HG03442 (cell line): ENCODE results near the gene IFT20.
A peak's percentile ranks its signal among the peaks of the same experiment; 100 is the strongest.

ENCODE experiments used
- ATAC-seq: cut with Tn5 transposase; IDR thresholded peaks from one replicate; pipeline ENCODE4 v1.9.1; 2021; ENCODE audit warnings: mild to moderate bottlenecking, moderate library complexity; ENCODE audit not compliant: unreplicated experiment

IFT20 gene

GRCh38 chr17:28338056-28338768 is 2.9 kb upstream of the IFT20 start:
- no peak for ATAC-seq

GRCh38 chr17:28335959-28336871 is 943 bp upstream of the IFT20 start:
- no peak for ATAC-seq

GRCh38 chr17:28334666-28335200 is 539 bp downstream of the IFT20 start:
- ATAC-seq = no peak

- no peak for ATAC-seq
Observed at GRCh38 chr17:28334171-28334570, 1.1 kb downstream of the IFT20 start.

GRCh38 chr17:28333083-28333746 is 2.1 kb downstream of the IFT20 start:
- no peak for ATAC-seq

- ATAC-seq = no peak
Observed at GRCh38 chr17:28331891-28332420, 3.3 kb downstream of the IFT20 start.

- no peak for ATAC-seq
Observed at GRCh38 chr17:28330671-28331070, 4.6 kb downstream of the IFT20 start.

- ATAC-seq = no peak
Observed at GRCh38 chr17:28328325-28328724, 6.9 kb downstream of the IFT20 start.

- no peak for ATAC-seq
Observed at GRCh38 chr17:28327709-28328108, 7.6 kb downstream of the IFT20 start.

- ATAC-seq = no peak
Observed at GRCh38 chr17:28327031-28327607, 8.2 kb downstream of the IFT20 start.

GRCh38 chr17:28326114-28326513 is 9.2 kb downstream of the IFT20 start:
- ATAC-seq = no peak

- no peak for ATAC-seq
Observed at GRCh38 chr17:28325211-28325610, 10.1 kb downstream of the IFT20 start.

GRCh38 chr17:28324781-28325180 is 10.5 kb downstream of the IFT20 start:
- ATAC-seq = no peak

- no peak for ATAC-seq
Observed at GRCh38 chr17:28324267-28324745, 11.0 kb downstream of the IFT20 start.

GRCh38 chr17:28320215-28321061 is 14.8 kb downstream of the IFT20 start:
- ATAC-seq = no peak

GRCh38 chr17:28319598-28319935 is 15.7 kb downstream of the IFT20 start:
- ATAC-seq = no peak

GRCh38 chr17:28318759-28319597 is 16.3 kb downstream of the IFT20 start, which contains the start of gene TMEM97:
TSS of gene TMEM97 (plus strand) at chr17:28319200. CDS start at chr17:28319240, 40 bp downstream.
- peak; percentile 93 for ATAC-seq

- peak; percentile 8 for ATAC-seq
Observed at GRCh38 chr17:28317966-28318758, 17.1 kb downstream of the IFT20 start.
